Myocyte (in vitro differentiated cells): ENCODE data around the gene CALM1. TPM values are rescaled to one million over a fixed set of nuclear protein-coding genes. Genes with fewer than 3 reads are reported as not detected.

Source experiments
- DNase-seq: peaks from one replicate; pipeline ENCODE4 v3.0.0-alpha.2; 2012; ENCODE audit warnings: low read depth
- polyA plus RNA-seq: library from polyadenylated mRNA; unstranded; fragments of >200 nt; gene quantifications from one replicate; pipeline ENCODE4 v1.2.1, GENCODE V29; 2012; ENCODE audit warnings: missing spikeins
- total RNA-seq: library from RNA; depleted of rRNA; stranded (reverse); fragments of >200 nt; gene quantifications from 2 replicates; pipeline ENCODE4 v1.2.3, GENCODE V29; 2014

CALM1 gene
- total RNA-seq: 694 and 961 TPM in 2 replicates
- polyA plus RNA-seq: 302 TPM

GRCh38 chr14:90396341-90397339 is at the start of gene CALM1:
CALM1 (plus strand) TSS chr14:90397029; CDS start chr14:90397231, 202 bp downstream.
- DNase-seq: peak; percentile 91

- no peak for DNase-seq
These were observed 48.6 kb upstream of the CALM1 start for GRCh38 chr14:90348270-90348669.

- no peak for DNase-seq
These were observed 47.1 kb upstream of the CALM1 start for GRCh38 chr14:90349739-90350138.

- peak; percentile 73 for DNase-seq
These were observed 42.1 kb upstream of the CALM1 start for GRCh38 chr14:90354551-90355298.

GRCh38 chr14:90355540-90356518 is 41.0 kb upstream of the CALM1 start:
- DNase-seq: no peak

GRCh38 chr14:90356925-90357324 is 39.9 kb upstream of the CALM1 start:
- no peak for DNase-seq

- no peak for DNase-seq
These were observed 38.5 kb upstream of the CALM1 start for GRCh38 chr14:90358359-90358758.

- DNase-seq: no peak
These were observed 34.8 kb upstream of the CALM1 start for GRCh38 chr14:90361865-90362557.

- no peak for DNase-seq
These were observed 34.3 kb upstream of the CALM1 start for GRCh38 chr14:90362558-90362896.

GRCh38 chr14:90368946-90369721 is 27.7 kb upstream of the CALM1 start:
- peak; percentile 38 for DNase-seq

- DNase-seq: no peak
These were observed 22.9 kb upstream of the CALM1 start for GRCh38 chr14:90373887-90374286.

- DNase-seq: no peak
These were observed 22.0 kb upstream of the CALM1 start for GRCh38 chr14:90374813-90375212.

GRCh38 chr14:90375934-90376333 is 20.9 kb upstream of the CALM1 start:
- DNase-seq: no peak

GRCh38 chr14:90378249-90378648 is 18.6 kb upstream of the CALM1 start:
- no peak for DNase-seq

GRCh38 chr14:90379106-90379505 is 17.7 kb upstream of the CALM1 start:
- DNase-seq: no peak

- DNase-seq: peak; percentile 63
These were observed 15.6 kb upstream of the CALM1 start for GRCh38 chr14:90381011-90381786.

- no peak for DNase-seq
These were observed 14.8 kb upstream of the CALM1 start for GRCh38 chr14:90381999-90382451.

GRCh38 chr14:90382491-90383125 is 14.2 kb upstream of the CALM1 start:
- peak; percentile 82 for DNase-seq
